RWPE2 (cell line): Measurements from ENCODE around the gene CHN2.

Experiments used
- ATAC-seq: fragments of 200-7000 bp; cut with Tn5 transposase; 3 replicates; pipeline ENCODE4 v1.9.1; 2021; ENCODE audit warnings: low read depth
- DNase-seq: peaks from one replicate; pipeline ENCODE4 v3.0.0-alpha.2; 2020; ENCODE audit warnings: low spot score
- H3K27ac ChIP-seq: fragments of 450-650 bp; 2 replicates; pipeline ENCODE4 v1.5.1; 2017; ENCODE audit warnings: mild to moderate bottlenecking; ENCODE audit not compliant: poor library complexity, severe bottlenecking
- H3K27me3 ChIP-seq: fragments of 250-450 bp; sonication (Bioruptor Pico); 2 replicates; pipeline ENCODE4 v1.5.1; 2021; ENCODE audit warnings: mild to moderate bottlenecking, moderate library complexity; ENCODE audit not compliant: insufficient read depth, poor library complexity, severe bottlenecking
- H3K36me3 ChIP-seq: fragments of 250-450 bp; sonication (Bioruptor Pico); 2 replicates; pipeline ENCODE4 v1.5.1; 2020; ENCODE audit warnings: low read depth, mild to moderate bottlenecking, moderate library complexity
- H3K4me1 ChIP-seq: fragments of 250-450 bp; sonication (Bioruptor Pico); 2 replicates; pipeline ENCODE4 v1.5.1; 2021; ENCODE audit warnings: mild to moderate bottlenecking, moderate library complexity; ENCODE audit not compliant: insufficient read depth, poor library complexity, severe bottlenecking
- H3K4me3 ChIP-seq: fragments of 250-450 bp; sonication (Bioruptor Pico); 2 replicates; pipeline ENCODE4 v1.5.1; 2021; ENCODE audit warnings: mild to moderate bottlenecking, moderate library complexity; ENCODE audit not compliant: severe bottlenecking
- H3K9me3 ChIP-seq: fragments of 250-450 bp; sonication (Bioruptor Pico); 2 replicates; pipeline ENCODE4 v1.5.1; 2021; ENCODE audit warnings: mild to moderate bottlenecking, moderate library complexity; ENCODE audit not compliant: severe bottlenecking
- CTCF ChIP-seq: fragments of 450-650 bp; IDR thresholded peaks from one replicate; pipeline ENCODE4 v1.5.1; 2017; ENCODE audit warnings: mild to moderate bottlenecking, moderate library complexity; ENCODE audit not compliant: poor library complexity, severe bottlenecking

Gene CHN2

GRCh38 chr7:29319719-29320521 lies 125.3 kb downstream of the CHN2 start:
- H3K4me3 ChIP-seq: no peak overlapping the region
- no peaks in the 10 kb centered on the region for H3K4me1 ChIP-seq
- no peaks in the 10 kb centered on the region for H3K27me3 ChIP-seq
- no peak overlapping the region for H3K27ac ChIP-seq
- no peaks in the 10 kb centered on the region for H3K36me3 ChIP-seq
- no peak for TF ChIP-seq CTCF
- no peaks in the 10 kb centered on the region for H3K9me3 ChIP-seq
- DNase-seq (no peak), ATAC-seq (no peak)

DNA sequence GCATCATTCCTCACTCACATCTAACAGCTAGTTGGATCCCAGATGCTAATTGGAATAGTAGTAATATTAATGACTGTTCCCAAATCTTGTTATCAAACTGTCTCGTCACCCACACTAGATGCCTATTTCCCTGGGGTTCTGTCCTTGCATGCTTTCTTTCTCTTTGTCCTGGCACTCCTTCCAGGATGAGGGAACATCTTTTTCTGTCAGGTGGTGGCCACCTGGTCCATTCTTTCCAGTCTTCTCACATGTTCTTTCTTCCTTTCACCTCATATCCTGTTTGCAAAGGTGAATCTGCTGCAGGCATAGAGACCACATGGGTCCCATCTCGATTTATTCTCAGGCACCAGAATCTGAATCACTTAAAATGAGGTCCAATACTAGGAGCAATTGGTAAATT lies 126.0 kb downstream of the CHN2 start:
- ATAC-seq (no peak), DNase-seq (no peak)
- TF ChIP-seq CTCF: no peak
- H3K9me3 ChIP-seq: no peaks in the 10 kb centered on the region
- no peak overlapping the region for H3K4me3 ChIP-seq
- no peaks in the 10 kb centered on the region for H3K27me3 ChIP-seq
- H3K36me3 ChIP-seq: no peaks in the 10 kb centered on the region
- H3K4me1 ChIP-seq: no peaks in the 10 kb centered on the region
- no peak overlapping the region for H3K27ac ChIP-seq

- no peaks in the 10 kb centered on the region for H3K9me3 ChIP-seq
- no peak for TF ChIP-seq CTCF
- H3K36me3 ChIP-seq: no peaks in the 10 kb centered on the region
- no peaks in the 10 kb centered on the region for H3K27me3 ChIP-seq
- H3K27ac ChIP-seq: no peak overlapping the region
- no peaks in the 10 kb centered on the region for H3K4me1 ChIP-seq
- no peak overlapping the region for H3K4me3 ChIP-seq
- ATAC-seq: no peak
- no peak for DNase-seq
Observed at GRCh38 chr7:29322023-29322712, 127.6 kb downstream of the CHN2 start.

DNA sequence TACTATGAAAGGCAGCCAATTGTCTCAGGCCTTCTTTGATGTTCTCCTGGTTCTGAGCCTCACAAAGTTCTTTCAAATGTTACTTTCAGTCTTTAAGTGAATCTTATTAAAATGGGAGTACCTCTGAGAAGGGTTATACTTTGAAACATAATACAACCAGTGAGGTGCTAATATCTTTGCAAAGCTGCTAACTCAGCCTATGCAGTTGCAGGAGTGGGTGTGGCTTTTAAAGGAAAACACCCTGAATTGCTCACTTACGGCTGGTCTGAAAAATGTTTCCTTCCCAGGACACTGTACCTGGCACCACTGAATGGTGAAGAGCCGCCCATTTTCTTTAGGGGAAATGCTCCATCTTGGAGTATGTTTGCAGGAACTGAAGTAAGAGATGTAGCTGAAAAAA lies 130.9 kb downstream of the CHN2 start:
- DNase-seq: no peak
- Histone ChIP-seq H3K4me3 (no peak overlapping the region), H3K27me3 (no peaks in the 10 kb centered on the region), H3K9me3 (no peaks in the 10 kb centered on the region), H3K27ac (no peak overlapping the region), H3K4me1 (peaks cover 20% of the 10 kb centered on the region), H3K36me3 (no peaks in the 10 kb centered on the region)
- ATAC-seq: no peak
- TF ChIP-seq CTCF: no peak

DNA sequence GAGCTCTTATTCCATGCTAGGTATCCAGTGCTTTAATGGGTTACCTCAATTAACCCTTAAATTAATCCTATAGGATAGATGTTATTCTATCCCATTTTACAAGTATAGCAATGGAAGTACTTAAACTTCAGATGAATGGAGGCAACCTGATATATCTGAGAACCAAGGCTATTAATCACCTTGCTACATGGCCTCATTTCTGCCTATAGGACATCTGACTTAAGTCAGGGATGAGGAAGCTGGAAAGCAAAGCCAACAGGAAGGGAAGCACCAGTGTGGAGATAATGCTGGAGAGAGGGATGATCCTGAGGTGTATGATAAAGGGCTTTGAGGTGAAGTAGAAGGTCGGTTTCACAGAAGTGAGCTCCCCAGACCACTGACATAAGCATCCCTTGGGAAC lies 132.3 kb downstream of the CHN2 start:
- Histone ChIP-seq H3K9me3 (no peaks in the 10 kb centered on the region), H3K4me3 (no peak overlapping the region), H3K36me3 (no peaks in the 10 kb centered on the region), H3K27me3 (no peaks in the 10 kb centered on the region), H3K27ac (no peak overlapping the region), H3K4me1 (peaks cover 20% of the 10 kb centered on the region)
- no peak for ATAC-seq
- TF ChIP-seq CTCF: no peak
- no peak for DNase-seq
